ENCODE measurements around the gene RGL2.
A peak's percentile ranks its signal among the peaks of the same experiment; 100 is the strongest.

The RGL2 gene

GRCh38 chr6:33248932-33249731 lies 49.6 kb downstream of the RGL2 start:
- Histone ChIP-seq H3K9me3 (ENCODE audit: control insufficient read depth, insufficient read depth, low read depth, low read length) (no peaks in the 10 kb centered on the region), H3K36me3 (ENCODE audit: control insufficient read depth, insufficient read depth, low read length) (peaks cover 9% of the 10 kb centered on the region; the same call in 1 of the 2 replicates), H3K4me3 (ENCODE audit: low read depth, low read length) (peak overlapping the region; percentile 75), H3K27me3 (ENCODE audit: control insufficient read depth, insufficient read depth, low read length) (peaks cover 28% of the 10 kb centered on the region), H3K4me1 (ENCODE audit: control insufficient read depth, insufficient read depth, low read length) (peaks cover 15% of the 10 kb centered on the region), H3K27ac (ENCODE audit: low read depth, low read length) (no peak overlapping the region), H3K9ac (ENCODE audit: low read length) (peak overlapping the region; percentile 80)

GRCh38 chr6:33248643-33248931 lies 50.2 kb downstream of the RGL2 start:
- no peak overlapping the region for H3K27ac ChIP-seq (ENCODE audit: low read depth, low read length)
- H3K27me3 ChIP-seq (ENCODE audit: control insufficient read depth, insufficient read depth, low read length), result peaks cover 28% of the 10 kb centered on the region

DNA sequence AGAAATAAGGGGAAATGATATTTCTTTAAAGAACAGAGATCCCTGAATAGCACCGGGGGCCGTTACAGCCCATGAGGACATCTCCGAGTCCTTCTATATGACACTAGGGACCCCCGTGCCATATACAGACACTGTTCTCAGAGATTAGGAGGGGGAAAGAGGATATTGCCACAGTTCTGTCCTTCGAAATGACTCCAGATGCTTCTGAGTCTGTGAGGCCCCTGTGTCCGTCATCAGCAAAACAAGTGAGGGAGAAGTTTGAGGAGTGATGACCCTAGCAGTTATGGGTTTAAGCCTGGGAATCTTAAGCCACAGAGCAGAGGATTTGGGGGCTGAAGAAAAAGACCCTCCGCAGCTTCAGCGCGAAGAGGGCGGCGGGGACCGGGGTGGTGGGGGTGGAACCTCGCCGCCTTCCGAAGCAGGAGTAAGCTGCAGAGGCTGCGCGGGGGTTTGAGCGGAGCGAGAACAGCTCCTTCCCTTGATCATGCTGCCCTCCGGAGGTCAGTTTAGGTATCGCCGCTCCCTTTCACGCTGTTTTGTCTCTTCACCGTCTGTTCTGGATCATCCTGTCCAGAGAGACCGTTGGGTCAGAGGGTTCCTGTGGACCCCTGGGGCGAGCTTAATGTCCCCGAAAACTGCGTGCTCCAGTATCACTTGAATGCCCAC lies 50.6 kb downstream of the RGL2 start:
- peak overlapping the region; percentile 21 for H3K9ac ChIP-seq (ENCODE audit: low read length)
- no peaks in the 10 kb centered on the region for H3K9me3 ChIP-seq (ENCODE audit: control insufficient read depth, insufficient read depth, low read depth, low read length)
- peaks cover 9% of the 10 kb centered on the region; the same call in 1 of the 2 replicates for H3K36me3 ChIP-seq (ENCODE audit: control insufficient read depth, insufficient read depth, low read length)
- H3K4me1 ChIP-seq (ENCODE audit: control insufficient read depth, insufficient read depth, low read length), result peaks cover 15% of the 10 kb centered on the region
- peaks cover 33% of the 10 kb centered on the region for H3K27me3 ChIP-seq (ENCODE audit: control insufficient read depth, insufficient read depth, low read length)
- no peak overlapping the region for H3K27ac ChIP-seq (ENCODE audit: low read depth, low read length)
- H3K4me3 ChIP-seq (ENCODE audit: low read depth, low read length), result peak overlapping the region; percentile 75

More at GRCh38 chr6:33248643-33248931, 50.2 kb downstream of the RGL2 start:
- peak overlapping the region; percentile 75 for H3K4me3 ChIP-seq (ENCODE audit: low read depth, low read length)
- peaks cover 9% of the 10 kb centered on the region; the same call in 1 of the 2 replicates for H3K36me3 ChIP-seq (ENCODE audit: control insufficient read depth, insufficient read depth, low read length)
- peak overlapping the region; percentile 21 for H3K9ac ChIP-seq (ENCODE audit: low read length)
- peaks cover 15% of the 10 kb centered on the region for H3K4me1 ChIP-seq (ENCODE audit: control insufficient read depth, insufficient read depth, low read length)
- H3K9me3 ChIP-seq (ENCODE audit: control insufficient read depth, insufficient read depth, low read depth, low read length), result no peaks in the 10 kb centered on the region

- peaks cover 4% of the 10 kb centered on the region for H3K4me1 ChIP-seq (ENCODE audit: control insufficient read depth, insufficient read depth, low read length)
- no peak overlapping the region for H3K27ac ChIP-seq (ENCODE audit: low read depth, low read length)
- peaks cover 36% of the 10 kb centered on the region for H3K27me3 ChIP-seq (ENCODE audit: control insufficient read depth, insufficient read depth, low read length)
- H3K9me3 ChIP-seq (ENCODE audit: control insufficient read depth, insufficient read depth, low read depth, low read length), result no peaks in the 10 kb centered on the region
- no peaks in the 10 kb centered on the region for H3K36me3 ChIP-seq (ENCODE audit: control insufficient read depth, insufficient read depth, low read length)
- H3K9ac ChIP-seq (ENCODE audit: low read length), result no peak overlapping the region
- no peak overlapping the region for H3K4me3 ChIP-seq (ENCODE audit: low read depth, low read length)
These were observed 55.3 kb downstream of the RGL2 start for GRCh38 chr6:33243476-33243875.

DNA sequence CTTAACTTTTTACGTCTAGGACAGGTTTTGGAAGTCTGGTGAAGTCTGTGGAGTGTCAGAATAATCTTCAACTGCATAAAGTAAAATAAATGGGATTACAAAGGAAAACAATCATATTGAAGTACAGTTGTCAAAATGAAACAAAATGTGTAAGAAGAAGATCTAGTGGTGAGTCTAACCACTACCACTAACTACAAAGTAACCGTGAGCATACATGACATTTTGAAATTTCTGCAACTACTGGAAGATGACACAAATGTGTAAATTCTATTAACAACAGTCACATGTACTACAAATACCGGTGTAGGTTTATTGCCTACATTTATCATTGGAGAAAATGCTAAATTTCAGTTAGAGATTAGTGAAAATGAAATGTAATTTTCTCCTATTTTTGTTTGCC lies 56.8 kb downstream of the RGL2 start:
- H3K4me1 ChIP-seq (ENCODE audit: control insufficient read depth, insufficient read depth, low read length), result no peaks in the 10 kb centered on the region
- H3K27ac ChIP-seq (ENCODE audit: low read depth, low read length), result no peak overlapping the region
- no peak overlapping the region for H3K4me3 ChIP-seq (ENCODE audit: low read depth, low read length)
- H3K9ac ChIP-seq (ENCODE audit: low read length), result no peak overlapping the region
- no peaks in the 10 kb centered on the region for H3K36me3 ChIP-seq (ENCODE audit: control insufficient read depth, insufficient read depth, low read length)
- H3K9me3 ChIP-seq (ENCODE audit: control insufficient read depth, insufficient read depth, low read depth, low read length), result no peaks in the 10 kb centered on the region
- H3K27me3 ChIP-seq (ENCODE audit: control insufficient read depth, insufficient read depth, low read length), result peaks cover 25% of the 10 kb centered on the region
